Astrocyte (in vitro differentiated cells and primary cell): ENCODE results near the gene ASF1B. TPM values are rescaled to one million over a fixed set of nuclear protein-coding genes. Genes with fewer than 3 reads are reported as not detected.
A peak's percentile ranks its signal among the peaks of the same experiment; 100 is the strongest.

Experiments used
- DNase-seq: peaks from one replicate; pipeline ENCODE4 v3.0.0-alpha.2; 2010; ENCODE audit warnings: low read depth
- FAIRE-seq: peaks from 2 replicates; lab custom pipeline; 2011; peaks lifted over from hg19 to GRCh38; lab: Jason Lieb, UNC
- H2AFZ ChIP-seq: 2 replicates; pipeline ENCODE4 v1.6.0; 2012; ENCODE audit warnings: low read depth, low read length, inconsistent platforms
- H3K27ac ChIP-seq: 2 replicates; pipeline ENCODE4 v1.5.1; 2011; ENCODE audit warnings: low read depth, low read length, inconsistent platforms
- H3K27me3 ChIP-seq: 2 replicates; pipeline ENCODE4 v1.6.0; 2011; ENCODE audit warnings: low read length, inconsistent platforms; ENCODE audit not compliant: insufficient read depth
- H3K36me3 ChIP-seq: 2 replicates; pipeline ENCODE4 v1.5.1; 2011; ENCODE audit warnings: low read length, inconsistent platforms; ENCODE audit not compliant: insufficient read depth
- H3K4me1 ChIP-seq: 2 replicates; pipeline ENCODE4 v1.5.1; 2011; ENCODE audit warnings: low read length, inconsistent platforms; ENCODE audit not compliant: insufficient read depth
- H3K4me2 ChIP-seq: 2 replicates; pipeline ENCODE4 v1.6.0; 2012; ENCODE audit warnings: low read length, inconsistent platforms
- H3K4me3 ChIP-seq: 2 replicates; pipeline ENCODE4 v1.5.1; 2011; ENCODE audit warnings: low read depth, mild to moderate bottlenecking, low read length, inconsistent platforms; ENCODE audit not compliant: insufficient read depth
- H3K79me2 ChIP-seq: 2 replicates; pipeline ENCODE4 v1.6.0; 2012; ENCODE audit warnings: mild to moderate bottlenecking, low read length, inconsistent platforms; ENCODE audit not compliant: insufficient read depth
- H3K9ac ChIP-seq: 2 replicates; pipeline ENCODE4 v1.6.0; 2012; ENCODE audit warnings: mild to moderate bottlenecking, low read length, inconsistent platforms
- H3K9me3 ChIP-seq: 2 replicates; pipeline ENCODE4 v1.5.1; 2012; ENCODE audit warnings: low read depth, mild to moderate bottlenecking, low read length, inconsistent platforms; ENCODE audit not compliant: insufficient read depth
- H4K20me1 ChIP-seq: 2 replicates; pipeline ENCODE4 v1.6.0; 2012; ENCODE audit warnings: low read length, inconsistent platforms; ENCODE audit not compliant: insufficient read depth
- H3K27ac Mint-ChIP-seq: one replicate; pipeline ENCODE4 v1.8.0; 2021; ENCODE audit warnings: mild to moderate bottlenecking, mixed read lengths; ENCODE audit not compliant: unreplicated experiment
- H3K27me3 Mint-ChIP-seq: one replicate; pipeline ENCODE4 v1.8.0; 2021; ENCODE audit warnings: low read depth, mixed read lengths; ENCODE audit not compliant: unreplicated experiment
- H3K36me3 Mint-ChIP-seq: one replicate; pipeline ENCODE4 v1.8.0; 2021; ENCODE audit warnings: low read depth, mixed read lengths; ENCODE audit not compliant: unreplicated experiment
- H3K4me1 Mint-ChIP-seq: one replicate; pipeline ENCODE4 v1.8.0; 2021; ENCODE audit warnings: low read depth, mixed read lengths; ENCODE audit not compliant: unreplicated experiment
- H3K4me3 Mint-ChIP-seq: one replicate; pipeline ENCODE4 v1.8.0; 2021; ENCODE audit warnings: mild to moderate bottlenecking, moderate library complexity, mixed read lengths; ENCODE audit not compliant: unreplicated experiment
- H3K9me3 Mint-ChIP-seq: one replicate; pipeline ENCODE4 v1.8.0; 2021; ENCODE audit warnings: mild to moderate bottlenecking, mixed read lengths; ENCODE audit not compliant: unreplicated experiment
- CTCF ChIP-seq: IDR thresholded peaks from 2 replicates; pipeline ENCODE4 v1.5.1; 2011; ENCODE audit warnings: low read depth, mild to moderate bottlenecking, inconsistent platforms, low read length, moderate library complexity; ENCODE audit not compliant: insufficient read depth
- EZH2 ChIP-seq: IDR thresholded peaks from 2 replicates; pipeline ENCODE4 v1.6.1; 2012; ENCODE audit warnings: mild to moderate bottlenecking, low read length, inconsistent platforms; ENCODE audit not compliant: insufficient read depth
- total RNA-seq: library from RNA; stranded (reverse); gene quantifications from 2 replicates; pipeline ENCODE4 v1.2.1, GENCODE V29; 2021

Gene ASF1B
- total RNA-seq, 1 donor from 2014 or later = 1.9 TPM

- no peak overlapping the region for H3K4me2 ChIP-seq
- no peak overlapping the region for H3K9ac ChIP-seq
- peaks cover 7% of the 10 kb centered on the region for H3K9me3 ChIP-seq
- no peak overlapping the region for H3K27ac ChIP-seq
- Mint-ChIP-seq H3K27ac (no peak overlapping the region), H3K27me3 (no peaks in the 10 kb centered on the region), H3K36me3 (peaks cover 22% of the 10 kb centered on the region), H3K4me3 (no peak overlapping the region), H3K4me1 (peaks cover 5% of the 10 kb centered on the region), H3K9me3 (peaks cover 9% of the 10 kb centered on the region)
- H4K20me1 ChIP-seq = peaks cover 11% of the 10 kb centered on the region
- no peaks in the 10 kb centered on the region for H3K79me2 ChIP-seq
- no peaks in the 10 kb centered on the region for H3K27me3 ChIP-seq
- no peak for TF ChIP-seq CTCF
- no peak for TF ChIP-seq EZH2
- FAIRE-seq (no peak), DNase-seq (no peak)
- H3K36me3 ChIP-seq = peaks cover 10% of the 10 kb centered on the region
- H2AFZ ChIP-seq = no peak overlapping the region
- peaks cover 13% of the 10 kb centered on the region for H3K4me1 ChIP-seq
- H3K4me3 ChIP-seq = no peak overlapping the region
Observed at GRCh38 chr19:14093117-14093823, 43.1 kb downstream of the ASF1B start.

GRCh38 chr19:14091813-14092462 is 44.5 kb downstream of the ASF1B start:
- H3K9ac ChIP-seq = peak overlapping the region; percentile 70

More at GRCh38 chr19:14091813-14092462, 44.5 kb downstream of the ASF1B start:
- peak overlapping the region; percentile 66 for H3K4me3 ChIP-seq
- H3K4me1 ChIP-seq = peaks cover 13% of the 10 kb centered on the region
- FAIRE-seq = no peak
- no peak for DNase-seq
- H3K4me1 Mint-ChIP-seq = peaks cover 5% of the 10 kb centered on the region
- H4K20me1 ChIP-seq = peaks cover 11% of the 10 kb centered on the region
- peak overlapping the region; percentile 93 for H3K4me2 ChIP-seq
- no peak overlapping the region for H3K27ac ChIP-seq
- peak overlapping the region; percentile 93 for H3K27ac Mint-ChIP-seq
- peak overlapping the region; percentile 98 for H3K4me3 Mint-ChIP-seq
- H3K36me3 Mint-ChIP-seq = peaks cover 21% of the 10 kb centered on the region
- no peaks in the 10 kb centered on the region for H3K27me3 Mint-ChIP-seq
- no peaks in the 10 kb centered on the region for H3K27me3 ChIP-seq
- H3K9me3 ChIP-seq = peaks cover 7% of the 10 kb centered on the region
- no peaks in the 10 kb centered on the region for H3K79me2 ChIP-seq
- peaks cover 9% of the 10 kb centered on the region for H3K9me3 Mint-ChIP-seq
- no peak for TF ChIP-seq CTCF
- no peak for TF ChIP-seq EZH2
- H3K36me3 ChIP-seq = peaks cover 10% of the 10 kb centered on the region
- H2AFZ ChIP-seq = no peak overlapping the region
